ENCODE data around the gene ZMYND10.

DNA sequence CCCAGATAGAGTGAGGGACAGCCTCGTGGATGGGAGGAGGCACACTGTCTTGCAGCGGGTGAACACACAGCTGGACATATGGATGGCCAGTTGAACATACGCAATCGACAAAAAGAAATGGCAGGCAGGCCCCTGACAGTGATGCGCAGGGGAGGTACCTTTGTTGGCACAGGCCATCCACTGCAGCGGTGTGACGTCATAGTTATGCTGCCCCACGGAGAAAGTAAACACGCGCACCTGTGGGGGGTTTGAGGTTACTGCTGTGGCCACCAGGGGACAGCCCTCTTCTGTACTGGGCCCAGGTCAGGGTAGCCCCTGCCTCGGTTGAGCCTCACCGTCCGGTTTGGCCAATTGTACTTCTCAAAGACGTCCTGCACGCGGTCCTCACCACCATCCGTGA, 33.2 kb upstream of the ZMYND10 start:
- no peak for TF ChIP-seq POLR2AphosphoS5 (IDR thresholded peaks at IDR 0.05)
- TF ChIP-seq, protein P1, sequence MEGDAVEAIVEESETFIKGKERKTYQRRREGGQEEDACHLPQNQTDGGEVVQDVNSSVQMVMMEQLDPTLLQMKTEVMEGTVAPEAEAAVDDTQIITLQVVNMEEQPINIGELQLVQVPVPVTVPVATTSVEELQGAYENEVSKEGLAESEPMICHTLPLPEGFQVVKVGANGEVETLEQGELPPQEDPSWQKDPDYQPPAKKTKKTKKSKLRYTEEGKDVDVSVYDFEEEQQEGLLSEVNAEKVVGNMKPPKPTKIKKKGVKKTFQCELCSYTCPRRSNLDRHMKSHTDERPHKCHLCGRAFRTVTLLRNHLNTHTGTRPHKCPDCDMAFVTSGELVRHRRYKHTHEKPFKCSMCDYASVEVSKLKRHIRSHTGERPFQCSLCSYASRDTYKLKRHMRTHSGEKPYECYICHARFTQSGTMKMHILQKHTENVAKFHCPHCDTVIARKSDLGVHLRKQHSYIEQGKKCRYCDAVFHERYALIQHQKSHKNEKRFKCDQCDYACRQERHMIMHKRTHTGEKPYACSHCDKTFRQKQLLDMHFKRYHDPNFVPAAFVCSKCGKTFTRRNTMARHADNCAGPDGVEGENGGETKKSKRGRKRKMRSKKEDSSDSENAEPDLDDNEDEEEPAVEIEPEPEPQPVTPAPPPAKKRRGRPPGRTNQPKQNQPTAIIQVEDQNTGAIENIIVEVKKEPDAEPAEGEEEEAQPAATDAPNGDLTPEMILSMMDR (IDR thresholded peaks at IDR 0.05): no peak
- TF ChIP-seq POLR2A (IDR thresholded peaks at IDR 0.05): no peak
